Large intestine (tissue), 3 donors: Measurements from ENCODE around the gene SHLD2. TPM values are rescaled to one million over a fixed set of nuclear protein-coding genes. Genes with fewer than 3 reads are reported as not detected.
"Not testable (repeated sequence)": the region's sequence is repeated elsewhere in the genome, so short reads cannot be mapped to it uniquely, and the experiment has no call there.

Source experiments
- DNase-seq, 2 donors: peaks; one replicate each; pipeline versions ENCODE4 v3.0.0 to v3.0.0-alpha.2; 2013
- H3K27ac ChIP-seq: one replicate; pipeline ENCODE4 v1.5.1; 2013; ENCODE audit warnings: low read length
- H3K27me3 ChIP-seq: 2 replicates; pipeline ENCODE4 v1.6.1; 2013; ENCODE audit warnings: low read length; ENCODE audit not compliant: control insufficient read depth, insufficient read depth
- H3K36me3 ChIP-seq: 2 replicates; pipeline ENCODE4 v1.6.1; 2013; ENCODE audit warnings: low read length; ENCODE audit not compliant: control insufficient read depth, insufficient read depth
- H3K4me1 ChIP-seq: one replicate; pipeline ENCODE4 v1.6.1; 2013; ENCODE audit warnings: low read length; ENCODE audit not compliant: control insufficient read depth, insufficient read depth
- H3K4me3 ChIP-seq: one replicate; pipeline ENCODE4 v1.5.1; 2013; ENCODE audit warnings: low read length
- H3K9me3 ChIP-seq: one replicate; pipeline ENCODE4 v1.6.1; 2013; ENCODE audit warnings: mild to moderate bottlenecking, low read depth, low read length, moderate library complexity; ENCODE audit not compliant: control insufficient read depth
- WGBS: methylation state at CpG from one replicate; pipeline ENCODE4 v1.1.5; 2013; ENCODE audit warnings: low lambda C conversion rate; ENCODE audit not compliant: insufficient coverage; 5-methylcytosine and 5-hydroxymethylcytosine counted together
- polyA plus RNA-seq: library from polyadenylated mRNA; unstranded; fragments of 120-200 nt; gene quantifications from one replicate; pipeline ENCODE4 v1.2.1, GENCODE V29; 2013

The SHLD2 gene
- polyA plus RNA-seq, 1 donor, result 35.9 TPM

DNA sequence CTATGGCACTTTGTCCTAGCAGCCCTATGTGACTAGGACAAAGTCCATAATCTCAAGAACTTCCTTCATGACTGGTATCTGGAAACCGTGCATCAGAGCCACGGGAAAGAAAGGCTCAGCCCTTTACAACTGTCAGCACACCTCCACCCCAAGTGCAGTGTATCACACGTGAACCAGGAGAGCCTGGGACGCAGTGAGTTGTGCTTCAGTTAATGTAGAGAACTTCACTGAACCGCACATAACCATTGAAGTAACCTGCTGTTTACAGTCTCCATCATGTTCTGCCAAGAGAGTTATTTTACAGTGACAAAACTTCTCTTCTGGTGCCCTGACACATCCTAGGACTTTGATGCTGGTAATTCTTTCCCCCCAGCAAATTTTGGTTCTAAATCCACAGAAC, 142.2 kb downstream of the SHLD2 start:
- not testable (repeated sequence) for H3K36me3 ChIP-seq, H3K27me3 ChIP-seq, H3K4me1 ChIP-seq, H3K9me3 ChIP-seq, DNase-seq, H3K27ac ChIP-seq, H3K4me3 ChIP-seq
- WGBS, result no CpG with 5 or more reads among the region's 5 CpGs

DNA sequence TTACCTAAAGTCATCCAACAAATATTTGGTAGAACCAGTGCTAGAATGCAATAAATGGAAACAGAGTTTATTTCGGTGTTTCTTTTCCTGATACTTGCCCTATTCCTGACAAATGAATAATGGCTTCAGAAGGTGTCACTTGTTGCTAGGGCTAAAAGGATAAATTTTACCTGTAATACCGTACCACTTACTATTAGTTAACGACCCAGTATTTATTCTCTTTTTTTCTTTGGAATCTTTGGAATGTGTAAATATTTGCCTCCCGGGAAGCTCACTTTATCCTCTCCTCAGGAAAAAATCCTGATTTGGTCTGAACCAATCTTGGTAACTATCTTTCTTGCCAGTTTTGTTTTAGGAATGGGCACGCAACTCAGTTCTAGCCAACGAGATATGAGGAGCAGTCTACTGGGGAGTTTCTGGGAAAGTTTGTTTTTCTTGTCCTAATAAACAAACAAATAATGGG, 144.4 kb downstream of the SHLD2 start:
- H3K9me3 ChIP-seq, DNase-seq, H3K4me3 ChIP-seq, H3K4me1 ChIP-seq, H3K27me3 ChIP-seq, H3K27ac ChIP-seq, H3K36me3 ChIP-seq: not testable (repeated sequence)
- no CpG with 5 or more reads among the region's 6 CpGs for WGBS

Other genes starting within 250 kb of the SHLD2 start
- 7.2 TPM for gene MMRN2, start 137.6 kb upstream of the SHLD2 start, polyA plus RNA-seq
- gene SNCG, start 136.6 kb upstream of the SHLD2 start, polyA plus RNA-seq, result 16.6 TPM
- gene ADIRF, start 126.7 kb upstream of the SHLD2 start, polyA plus RNA-seq, result 11.4 TPM
- not detected for gene FAM25A, start 74.9 kb upstream of the SHLD2 start, polyA plus RNA-seq
- gene GLUD1, start 363 bp upstream of the SHLD2 start, polyA plus RNA-seq, result 142 TPM
- gene NUTM2A, start 130.2 kb downstream of the SHLD2 start, polyA plus RNA-seq, result 1.3 TPM